ENCODE measurements around the gene ABCA5. TPM values are rescaled to one million over a fixed set of nuclear protein-coding genes. Genes with fewer than 3 reads are reported as not detected.
"Not testable (repeated sequence)": the region's sequence is repeated elsewhere in the genome, so short reads cannot be mapped to it uniquely, and the experiment has no call there.

Gene ABCA5
- total and polyA plus RNA-seq, 4 experiments from 2014 or later: 7.7 to 45.0 (median 26.4) TPM

GRCh38 chr17:69314246-69315065, 12.5 kb downstream of the ABCA5 start:
- Mint-ChIP-seq H3K36me3 (peaks cover 9 to 16% of the 10 kb centered on the region in 2 donors), H3K27me3 (no peaks in the 10 kb centered on the region), H3K27ac (peak overlapping the region in 1 of 7 donors; percentile 34), H3K4me3 (no peak overlapping the region), H3K9me3 (no peaks in the 10 kb centered on the region), H3K4me1 (peaks cover 4 to 21% (median 13%) of the 10 kb centered on the region in 4 donors)
- POLR2A ChIA-PET (ENCODE audit: partially characterized antibody): interaction anchor here (1.6 kb wide), 1 partner anchor 13 kb away, joined by 3 read pairs; the partner anchor contains the start of gene ABCA5
- intact Hi-C loops (cut with micrococcal nuclease): no loop called here
- Histone ChIP-seq H3K27me3 (ENCODE audit: insufficient read depth, low read length) (no peaks in the 10 kb centered on the region), H3K9me3 (ENCODE audit: control insufficient read depth in 1 of 2, low read length in 2 of 2) (no peaks in the 10 kb centered on the region), H3K4me3 (ENCODE audit: low read length in 2 of 2) (no peak overlapping the region), H3K27ac (ENCODE audit: low read depth, low read length) (no peak overlapping the region), H3K36me3 (ENCODE audit: insufficient read depth, low read length) (peaks cover 2% of the 10 kb centered on the region), H3K4me1 (ENCODE audit: insufficient read depth, low read length) (no peaks in the 10 kb centered on the region)
- CTCF ChIA-PET (ENCODE audit: partially characterized antibody): interaction anchor here (1.6 kb wide), 1 partner anchor 12 kb away, joined by 4 read pairs; the partner anchor contains the start of gene ABCA5
- no peak for DNase-seq

DNA sequence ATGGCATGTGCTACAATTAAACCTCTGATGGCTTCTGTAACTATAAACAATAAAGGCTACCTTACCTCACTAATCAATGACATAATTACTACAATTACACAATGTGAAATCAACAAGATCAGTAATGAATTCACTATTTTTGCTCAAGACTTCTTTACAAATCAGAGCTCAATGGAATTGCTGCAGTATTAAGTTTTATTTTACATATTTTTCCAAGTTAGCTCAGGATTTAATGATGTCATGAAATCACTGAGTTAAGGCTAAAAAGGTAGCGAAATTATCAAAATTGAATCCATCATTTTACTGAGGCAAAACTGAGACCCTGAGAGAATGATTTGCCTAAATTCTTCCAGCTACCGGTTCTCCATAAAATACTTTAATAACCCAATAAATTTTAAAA, 21.8 kb downstream of the ABCA5 start:
- no peaks in the 10 kb centered on the region for H3K4me1 Mint-ChIP-seq
- Histone ChIP-seq H3K27me3 (ENCODE audit: insufficient read depth, low read length) (no peaks in the 10 kb centered on the region), H3K4me1 (ENCODE audit: insufficient read depth, low read length) (no peaks in the 10 kb centered on the region), H3K9me3 (ENCODE audit: control insufficient read depth in 1 of 2, low read length in 2 of 2) (no peaks in the 10 kb centered on the region), H3K36me3 (ENCODE audit: insufficient read depth, low read length) (peaks cover 4% of the 10 kb centered on the region), H3K27ac (ENCODE audit: low read depth, low read length) (no peak overlapping the region), H3K4me3 (ENCODE audit: low read length in 2 of 2) (no peak overlapping the region)
- no peaks in the 10 kb centered on the region for H3K9me3 Mint-ChIP-seq
- ChIA-PET CTCF (ENCODE audit: partially characterized antibody) (no interaction called here), POLR2A (ENCODE audit: partially characterized antibody) (no interaction called here)
- no peaks in the 10 kb centered on the region for H3K27me3 Mint-ChIP-seq
- H3K27ac Mint-ChIP-seq: no peak overlapping the region
- H3K36me3 Mint-ChIP-seq: peaks cover 25 to 34% of the 10 kb centered on the region in 2 donors
- DNase-seq: no peak
- no peak overlapping the region for H3K4me3 Mint-ChIP-seq
- intact Hi-C loops (cut with micrococcal nuclease): no loop called here

- Mint-ChIP-seq H3K4me1 (peaks cover 1 to 9% (median 5%) of the 10 kb centered on the region in 4 donors), H3K27me3 (no peaks in the 10 kb centered on the region), H3K4me3 (no peak overlapping the region), H3K27ac (no peak overlapping the region), H3K9me3 (peaks cover 0 to 5% (median 0%) of the 10 kb centered on the region in 8 donors), H3K36me3 (peaks cover 26 to 45% of the 10 kb centered on the region in 2 donors)
- Histone ChIP-seq H3K36me3 (ENCODE audit: insufficient read depth, low read length) (no peaks in the 10 kb centered on the region), H3K4me3 (ENCODE audit: low read length in 2 of 2) (no peak overlapping the region), H3K4me1 (ENCODE audit: insufficient read depth, low read length) (no peaks in the 10 kb centered on the region), H3K27me3 (ENCODE audit: insufficient read depth, low read length) (no peaks in the 10 kb centered on the region), H3K27ac (ENCODE audit: low read depth, low read length) (no peak overlapping the region), H3K9me3 (ENCODE audit: control insufficient read depth in 1 of 2, low read length in 2 of 2) (no peaks in the 10 kb centered on the region)
- intact Hi-C loops (cut with micrococcal nuclease): no loop called here
- CTCF ChIA-PET (ENCODE audit: partially characterized antibody): no interaction called here
- DNase-seq: no peak
- POLR2A ChIA-PET (ENCODE audit: partially characterized antibody): no interaction called here
Observed at GRCh38 chr17:69302682-69303081, 24.3 kb downstream of the ABCA5 start.

DNA sequence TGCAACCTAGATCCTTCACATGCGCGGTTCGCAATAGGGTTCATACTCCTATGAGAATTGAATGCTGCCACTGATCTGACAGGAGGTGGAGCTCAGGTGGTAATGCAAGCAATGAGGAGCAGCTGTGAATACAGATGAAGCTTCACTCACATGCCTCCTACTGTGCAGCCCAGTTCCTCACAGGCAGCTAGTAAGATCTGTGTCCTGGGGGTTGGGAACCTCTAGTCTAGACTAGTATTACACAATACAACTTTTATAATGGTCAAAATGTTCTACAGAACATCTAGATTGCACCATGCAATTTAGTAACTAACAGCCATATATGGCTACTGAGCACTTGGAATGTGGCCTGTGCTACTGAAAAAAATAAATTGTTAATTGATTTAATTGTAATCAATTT, 26.7 kb downstream of the ABCA5 start:
- Mint-ChIP-seq H3K36me3 (peaks cover 27 to 40% of the 10 kb centered on the region in 2 donors), H3K4me3 (no peak overlapping the region), H3K27ac (no peak overlapping the region), H3K27me3 (no peaks in the 10 kb centered on the region), H3K4me1 (peaks cover 1 to 12% (median 5%) of the 10 kb centered on the region in 4 donors), H3K9me3 (peaks cover 0 to 8% (median under 1%) of the 10 kb centered on the region in 8 donors)
- Histone ChIP-seq H3K9me3 (ENCODE audit: control insufficient read depth in 1 of 2, low read length in 2 of 2) (no peaks in the 10 kb centered on the region), H3K4me3 (ENCODE audit: low read length in 2 of 2) (no peak overlapping the region), H3K4me1 (ENCODE audit: insufficient read depth, low read length) (no peaks in the 10 kb centered on the region), H3K27me3 (ENCODE audit: insufficient read depth, low read length) (no peaks in the 10 kb centered on the region), H3K36me3 (ENCODE audit: insufficient read depth, low read length) (no peaks in the 10 kb centered on the region), H3K27ac (ENCODE audit: low read depth, low read length) (no peak overlapping the region)
- intact Hi-C loops (cut with micrococcal nuclease): no loop called here
- ChIA-PET POLR2A (ENCODE audit: partially characterized antibody) (no interaction called here), CTCF (ENCODE audit: partially characterized antibody) (no interaction called here)
- no peak for DNase-seq

DNA sequence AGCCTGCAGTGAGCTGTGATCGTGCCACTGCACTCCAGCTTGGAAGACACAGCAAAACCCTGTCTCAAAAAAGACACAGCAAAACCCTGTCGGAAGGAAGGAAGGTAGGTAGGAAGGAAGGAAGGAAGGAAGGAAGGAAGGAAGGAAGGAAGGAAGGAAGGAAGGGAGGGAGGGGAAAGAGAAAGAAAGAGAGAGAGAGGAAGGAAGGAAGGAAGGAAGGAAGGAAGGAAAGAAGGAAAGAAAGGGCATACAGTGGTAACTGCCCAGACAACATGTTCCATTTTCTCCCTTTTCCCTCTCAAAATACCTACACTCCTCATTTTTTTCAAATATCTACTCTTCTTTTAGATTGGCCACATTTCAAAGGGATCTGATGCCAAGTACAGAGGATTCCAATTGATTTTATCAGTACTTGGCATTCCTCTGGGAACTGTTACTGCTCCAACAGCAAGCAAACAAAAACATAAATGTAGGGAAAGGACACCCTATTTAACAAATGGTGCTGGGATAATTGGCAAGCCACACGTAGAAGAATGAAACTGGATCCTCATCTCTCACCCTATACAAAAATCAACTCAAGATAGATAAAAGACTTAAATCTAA, 28.7 kb downstream of the ABCA5 start:
- H3K4me1 Mint-ChIP-seq: peaks cover 1 to 12% (median 5%) of the 10 kb centered on the region in 4 donors
- CTCF ChIA-PET (ENCODE audit: partially characterized antibody): not testable (repeated sequence)

DNA sequence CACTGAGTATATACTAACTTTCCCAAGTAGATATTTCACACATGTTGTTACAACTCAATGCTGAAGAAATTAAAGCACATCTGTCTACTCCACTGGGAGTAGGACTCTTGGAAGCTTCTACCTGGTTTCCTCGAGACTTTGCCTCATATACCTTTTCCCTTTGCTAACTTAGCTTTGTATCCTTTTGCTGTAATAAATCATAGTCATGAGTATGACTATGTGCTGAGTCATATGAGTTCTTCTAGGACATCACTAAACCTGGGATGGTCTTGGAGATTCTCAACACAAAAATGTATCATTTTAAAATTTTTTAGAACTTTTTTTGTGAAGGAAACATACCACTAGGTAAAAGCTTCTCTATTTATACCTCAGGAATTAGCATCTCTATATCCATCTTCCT, 39.8 kb downstream of the ABCA5 start:
- H3K36me3 ChIP-seq (ENCODE audit: insufficient read depth, low read length): peaks cover 16% of the 10 kb centered on the region
- H3K27me3 Mint-ChIP-seq: no peaks in the 10 kb centered on the region
- no peaks in the 10 kb centered on the region for H3K9me3 Mint-ChIP-seq
- no peaks in the 10 kb centered on the region for H3K27me3 ChIP-seq (ENCODE audit: insufficient read depth, low read length)
- H3K4me3 ChIP-seq (ENCODE audit: low read length in 2 of 2): no peak overlapping the region
- H3K9me3 ChIP-seq (ENCODE audit: control insufficient read depth in 1 of 2, low read length in 2 of 2): no peaks in the 10 kb centered on the region
- peaks cover 48 to 71% of the 10 kb centered on the region in 2 donors for H3K36me3 Mint-ChIP-seq
- no peak for DNase-seq
- CTCF ChIA-PET (ENCODE audit: partially characterized antibody): no interaction called here
- POLR2A ChIA-PET (ENCODE audit: partially characterized antibody): no interaction called here
- intact Hi-C loops (cut with micrococcal nuclease): no loop called here
- no peak overlapping the region for H3K4me3 Mint-ChIP-seq
- peak overlapping the region in 2 of 7 donors; percentile 1 to 30 for H3K27ac Mint-ChIP-seq
- H3K27ac ChIP-seq (ENCODE audit: low read depth, low read length): no peak overlapping the region
- H3K4me1 ChIP-seq (ENCODE audit: insufficient read depth, low read length): no peaks in the 10 kb centered on the region
- H3K4me1 Mint-ChIP-seq: no peaks in the 10 kb centered on the region

More for the DNA sequence above, 28.7 kb downstream of the ABCA5 start:
- H3K4me1 ChIP-seq (ENCODE audit: insufficient read depth, low read length); DNase-seq; H3K36me3 ChIP-seq (ENCODE audit: insufficient read depth, low read length); POLR2A ChIA-PET (ENCODE audit: partially characterized antibody); H3K27me3 ChIP-seq (ENCODE audit: insufficient read depth, low read length); H3K9me3 ChIP-seq (ENCODE audit: control insufficient read depth in 1 of 2, low read length in 2 of 2); H3K9me3 Mint-ChIP-seq; H3K4me3 Mint-ChIP-seq; H3K4me3 ChIP-seq (ENCODE audit: low read length in 2 of 2); H3K27ac ChIP-seq (ENCODE audit: low read depth, low read length); intact Hi-C loops (cut with micrococcal nuclease); H3K27me3 Mint-ChIP-seq: not testable (repeated sequence)
- peaks cover 32 to 50% of the 10 kb centered on the region in 2 donors for H3K36me3 Mint-ChIP-seq
- peak overlapping the region; percentile 1 to 89 (median 68) for H3K27ac Mint-ChIP-seq

GRCh38 chr17:69286257-69286656, 40.7 kb downstream of the ABCA5 start:
- no peak for DNase-seq
- Mint-ChIP-seq H3K27me3 (no peaks in the 10 kb centered on the region), H3K9me3 (no peaks in the 10 kb centered on the region), H3K4me1 (peaks cover 0 to 2% (median 0%) of the 10 kb centered on the region in 4 donors), H3K27ac (no peak overlapping the region), H3K4me3 (no peak overlapping the region), H3K36me3 (peaks cover 53 to 73% of the 10 kb centered on the region in 2 donors)
- Histone ChIP-seq H3K9me3 (ENCODE audit: control insufficient read depth in 1 of 2, low read length in 2 of 2) (no peaks in the 10 kb centered on the region), H3K4me1 (ENCODE audit: insufficient read depth, low read length) (no peaks in the 10 kb centered on the region), H3K4me3 (ENCODE audit: low read length in 2 of 2) (no peak overlapping the region), H3K36me3 (ENCODE audit: insufficient read depth, low read length) (peaks cover 16% of the 10 kb centered on the region), H3K27ac (ENCODE audit: low read depth, low read length) (no peak overlapping the region), H3K27me3 (ENCODE audit: insufficient read depth, low read length) (no peaks in the 10 kb centered on the region)
- intact Hi-C loops (cut with micrococcal nuclease): no loop called here
- CTCF ChIA-PET (ENCODE audit: partially characterized antibody): no interaction called here
- POLR2A ChIA-PET (ENCODE audit: partially characterized antibody): no interaction called here

All from CD4-positive, alpha-beta memory T cell (primary cell).